ENCODE measurements around the gene TSPAN9.

The TSPAN9 gene

DNA sequence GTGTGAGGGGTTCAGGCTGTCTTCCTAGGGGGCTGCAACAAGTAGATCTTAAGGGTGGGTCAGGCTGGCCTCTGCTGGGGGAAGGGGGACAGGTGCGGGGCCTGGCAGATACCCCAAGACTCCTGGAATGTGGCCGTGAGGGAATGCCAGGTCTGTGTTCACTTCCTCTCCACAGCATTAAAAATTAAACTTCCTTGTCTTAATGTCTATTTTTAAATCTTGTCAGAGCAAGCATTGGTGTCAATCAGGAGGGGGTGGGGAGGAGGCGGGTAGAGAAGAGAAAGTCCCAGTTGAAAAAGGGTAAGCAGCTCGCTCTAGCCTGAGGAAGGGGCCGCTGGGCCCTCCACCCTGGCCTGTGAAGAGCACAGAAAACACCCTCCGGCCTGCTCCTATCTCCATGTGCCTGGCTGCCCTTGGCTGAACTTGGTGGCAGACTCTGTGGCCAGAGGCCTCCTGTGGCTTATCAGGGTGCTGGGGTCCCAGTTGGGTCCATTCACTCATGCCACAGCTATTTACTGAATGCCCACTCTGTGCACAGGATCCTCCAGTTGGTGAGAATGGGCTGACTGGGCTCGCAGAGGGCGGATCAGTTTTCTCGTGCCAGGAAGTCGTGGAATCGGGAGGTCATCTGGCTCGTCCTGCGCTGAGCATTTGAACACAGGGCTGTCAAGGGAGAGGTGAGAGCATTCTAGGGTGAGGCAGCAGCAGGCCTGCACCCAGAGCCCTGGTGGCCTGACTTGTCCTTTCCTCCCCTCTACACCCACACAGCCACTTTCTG, 128.8 kb downstream of the TSPAN9 start:
- peak; percentile 19 for DNase-seq (ENCODE audit: low read depth)

DNA sequence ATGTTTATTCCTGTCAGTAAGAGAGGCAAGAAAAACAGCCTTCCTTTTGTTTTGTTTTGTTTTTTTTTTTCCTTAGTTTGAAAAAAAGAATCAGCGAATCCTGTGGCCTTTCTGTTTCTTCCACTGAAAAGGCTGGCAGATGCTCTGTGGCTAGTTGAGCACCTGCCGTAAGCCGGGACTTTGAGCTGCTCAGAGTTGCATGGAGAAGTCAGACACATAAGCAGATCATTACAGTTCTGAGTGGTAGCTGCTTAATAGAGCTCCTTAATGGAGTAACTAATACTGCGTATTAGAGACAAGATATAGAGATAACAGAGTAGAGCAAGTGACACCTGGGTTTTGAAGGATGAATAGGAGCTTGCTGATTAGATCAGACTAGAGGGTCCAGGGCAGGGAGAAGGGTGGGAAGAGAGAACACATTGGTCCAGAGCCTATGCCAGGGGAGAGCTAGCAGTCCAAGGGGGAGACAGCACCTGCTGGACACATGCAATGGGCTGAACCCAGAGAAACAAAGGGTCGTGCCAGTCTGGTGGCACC, 129.4 kb downstream of the TSPAN9 start:
- DNase-seq (ENCODE audit: low read depth) = no peak

GRCh38 chr12:3207175-3207574, 130.0 kb downstream of the TSPAN9 start:
- DNase-seq (ENCODE audit: low read depth) = no peak

DNA sequence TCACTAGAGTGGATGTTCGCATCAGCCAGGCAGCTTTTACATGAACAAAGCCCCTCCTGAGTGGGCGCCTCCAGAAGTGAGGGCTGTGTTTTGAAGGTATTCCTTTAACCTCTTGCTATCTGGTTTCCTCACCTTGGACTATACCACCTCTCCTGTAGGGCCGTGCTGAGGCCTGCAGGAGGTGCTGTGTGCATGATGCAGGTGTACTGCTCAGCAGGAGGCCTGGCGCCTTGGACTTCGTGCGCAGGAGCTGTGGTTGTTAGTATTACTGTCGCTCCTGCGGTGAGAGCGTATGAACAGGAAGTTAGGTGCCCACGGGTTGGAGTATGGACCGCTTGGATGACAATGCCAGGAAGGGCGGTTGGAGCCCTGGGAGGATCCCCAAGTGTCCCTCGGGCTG, 130.7 kb downstream of the TSPAN9 start:
- DNase-seq (ENCODE audit: low read depth) = peak; percentile 22

DNA sequence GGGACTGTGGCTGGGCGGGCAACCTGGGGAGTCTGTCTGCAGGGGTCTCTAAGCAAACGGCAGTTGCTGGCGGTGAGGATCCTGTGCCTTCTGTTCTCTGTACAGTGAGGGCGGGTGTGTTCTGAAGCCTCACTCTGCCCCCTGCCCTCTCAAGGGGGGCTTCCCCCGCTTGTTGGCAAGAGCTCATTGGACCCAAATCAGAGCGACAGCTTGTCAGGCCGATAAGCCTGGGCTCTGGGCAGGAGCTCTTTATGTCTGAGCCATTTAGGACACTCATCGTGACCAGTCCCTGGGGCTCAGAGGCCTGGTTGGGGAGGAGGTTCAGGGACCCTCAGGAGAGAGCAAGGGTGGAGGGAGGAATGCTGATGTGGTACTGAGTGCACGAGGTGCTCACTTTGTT, 136.0 kb downstream of the TSPAN9 start:
- DNase-seq (ENCODE audit: low read depth) = no peak

DNA sequence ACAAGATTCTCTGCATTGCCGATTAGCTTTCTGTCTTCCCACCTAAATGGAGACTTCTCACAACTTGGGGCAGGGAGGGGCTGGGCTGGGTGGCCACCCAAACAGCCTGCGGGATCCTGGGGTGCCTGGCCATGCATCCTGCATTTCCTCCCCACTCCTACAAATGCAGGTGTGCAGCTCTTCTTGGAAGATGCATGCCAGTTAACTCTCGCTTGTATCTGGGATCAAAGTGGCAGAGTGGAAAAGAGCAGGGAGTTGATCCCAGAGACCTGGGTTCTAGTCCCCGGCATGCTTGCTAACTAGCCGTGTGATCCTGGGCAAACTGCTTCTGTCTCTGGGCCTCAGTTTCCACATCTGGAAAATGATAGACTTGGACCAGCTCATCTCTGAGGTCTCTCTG, 136.6 kb downstream of the TSPAN9 start:
- no peak for DNase-seq (ENCODE audit: low read depth)

DNA sequence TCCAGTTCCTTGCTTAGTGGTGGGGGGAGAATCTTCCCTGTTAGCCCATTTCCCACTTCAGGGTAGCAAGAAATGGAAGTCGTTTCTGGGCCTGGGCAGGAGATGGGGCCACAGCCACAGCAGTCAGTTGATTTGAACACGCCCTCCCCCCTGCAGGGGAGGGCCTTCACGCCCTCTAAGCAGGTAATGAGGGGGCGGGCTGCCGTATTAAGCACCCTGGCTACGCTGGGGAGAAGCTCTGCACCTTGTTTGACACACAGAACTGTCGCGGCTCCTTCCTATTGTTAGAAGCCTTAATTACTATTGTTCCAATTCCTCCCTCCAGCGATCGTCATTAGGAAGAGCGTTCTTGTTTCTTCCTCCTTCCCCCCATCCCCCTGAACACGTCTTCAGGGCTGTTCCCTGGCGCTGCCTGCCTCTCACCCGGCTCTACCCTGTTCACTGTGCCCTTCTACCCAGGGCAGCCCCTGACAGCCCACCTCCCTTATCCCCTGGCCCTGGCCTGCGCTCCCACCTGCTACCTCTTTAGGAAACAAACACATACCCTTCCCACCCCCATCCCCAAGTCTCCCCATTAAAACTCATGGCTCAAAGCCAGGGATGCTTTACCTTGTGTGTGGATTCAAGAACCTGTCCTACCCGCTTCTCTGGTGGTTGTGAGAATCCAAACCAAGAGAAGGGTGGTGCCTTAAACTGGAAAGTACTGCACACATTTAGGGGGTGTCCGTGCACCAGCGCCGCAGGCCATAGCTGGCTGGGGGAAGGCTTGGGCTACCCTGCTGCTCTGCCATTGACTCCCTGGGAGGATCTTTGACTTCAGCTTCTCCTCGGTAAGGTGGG, 137.6 kb downstream of the TSPAN9 start:
- no peak for DNase-seq (ENCODE audit: low read depth)

- DNase-seq (ENCODE audit: low read depth) = no peak
Measured at GRCh38 chr12:3215410-3215975, 138.3 kb downstream of the TSPAN9 start.

DNA sequence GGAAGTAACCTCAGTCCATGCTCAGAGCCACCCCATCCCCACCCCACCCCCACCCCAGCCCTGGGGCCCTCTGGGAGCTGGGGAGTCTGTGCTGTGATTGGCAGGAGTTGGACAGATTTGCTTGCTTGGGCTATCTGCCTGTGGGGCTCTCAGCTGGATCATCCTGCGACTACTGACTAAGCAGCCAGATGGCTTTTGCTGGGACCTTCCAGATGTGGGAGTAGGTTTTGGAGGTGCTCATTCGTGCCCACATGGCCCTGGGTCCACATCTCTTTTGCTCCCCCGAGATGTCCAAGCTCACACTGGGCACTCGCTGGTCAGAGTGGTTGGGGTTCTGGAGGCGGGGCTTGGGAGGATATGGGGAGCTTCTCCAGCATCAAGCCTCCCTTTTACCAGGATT, 138.9 kb downstream of the TSPAN9 start:
- no peak for DNase-seq (ENCODE audit: low read depth)

- peak; percentile 93 for DNase-seq (ENCODE audit: low read depth)
Measured at GRCh38 chr12:3216726-3217682, 139.8 kb downstream of the TSPAN9 start.

- DNase-seq (ENCODE audit: low read depth) = no peak
Measured at GRCh38 chr12:3217683-3218079, 140.5 kb downstream of the TSPAN9 start.

- DNase-seq (ENCODE audit: low read depth) = peak; percentile 80
Measured at GRCh38 chr12:3218228-3219171, 141.3 kb downstream of the TSPAN9 start.

GRCh38 chr12:3219233-3219632, 142.1 kb downstream of the TSPAN9 start:
- DNase-seq (ENCODE audit: low read depth) = no peak

DNA sequence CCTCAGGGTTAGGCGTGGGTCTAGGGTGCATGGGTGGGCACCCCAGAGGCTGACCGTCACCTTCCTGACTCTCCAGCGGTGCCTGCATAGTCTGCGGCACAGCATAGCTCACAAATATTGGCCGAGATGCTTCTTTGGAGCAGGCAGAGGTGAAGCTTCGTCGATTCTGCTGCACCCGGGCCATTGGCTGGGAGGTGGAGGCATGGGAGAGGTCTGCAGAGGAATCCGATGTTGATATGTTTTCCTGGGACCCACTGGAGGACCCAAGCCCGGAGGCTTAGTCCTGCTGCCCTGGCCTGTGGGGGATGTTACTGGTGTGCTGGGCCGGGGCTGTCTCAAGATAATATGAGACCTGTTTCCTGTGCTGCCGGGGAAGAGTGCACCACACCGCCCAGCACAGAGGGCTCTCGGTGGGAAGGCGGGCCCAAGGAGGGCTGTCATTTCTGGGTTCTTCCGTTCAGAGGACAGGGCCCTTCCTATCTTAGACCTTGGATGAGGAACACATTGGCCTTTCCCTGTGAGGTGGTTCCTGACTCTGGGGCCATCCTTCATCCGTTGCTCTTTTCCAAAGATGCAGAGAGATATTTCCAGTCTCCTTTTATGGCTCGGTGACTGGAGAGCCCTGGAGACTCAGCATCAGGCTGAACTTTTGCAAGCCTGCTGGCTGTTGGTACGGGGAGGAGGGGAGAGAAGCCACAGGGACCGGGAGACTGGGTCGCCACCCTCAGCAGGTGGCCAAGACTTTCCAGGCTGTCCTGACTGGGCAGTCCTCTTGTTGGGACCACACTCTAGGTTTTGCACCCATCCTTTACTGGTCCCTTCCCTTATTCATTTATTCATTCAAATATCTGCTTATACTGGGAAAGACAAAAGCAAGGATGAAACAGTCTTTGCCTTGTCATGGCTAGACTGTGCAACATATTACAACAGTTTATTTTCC, 143.5 kb downstream of the TSPAN9 start:
- no peak for DNase-seq (ENCODE audit: low read depth)

DNA sequence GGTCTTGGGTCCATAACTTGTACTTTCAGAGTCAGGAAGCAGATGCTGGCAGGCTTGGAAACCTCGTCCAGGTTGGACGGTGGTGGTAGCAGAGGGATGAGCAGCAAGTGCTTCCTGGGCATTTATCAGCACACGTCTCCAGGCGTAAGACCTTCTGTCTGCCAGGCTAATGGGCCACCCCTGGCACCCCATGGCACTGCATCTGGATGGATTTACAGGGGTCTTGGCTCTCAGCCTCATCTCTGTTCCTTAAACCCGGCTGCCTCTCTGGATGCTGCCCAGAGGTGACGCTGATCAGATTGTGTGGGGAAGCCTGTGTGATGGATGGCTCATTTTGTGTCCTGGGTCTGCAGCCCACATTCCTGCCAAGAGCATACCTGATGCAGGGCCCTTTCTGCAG, 145.1 kb downstream of the TSPAN9 start:
- DNase-seq (ENCODE audit: low read depth) = no peak

- no peak for DNase-seq (ENCODE audit: low read depth)
Measured at GRCh38 chr12:3222979-3223378, 145.8 kb downstream of the TSPAN9 start.

- no peak for DNase-seq (ENCODE audit: low read depth)
Measured at GRCh38 chr12:3223601-3224529, 146.7 kb downstream of the TSPAN9 start.

DNA sequence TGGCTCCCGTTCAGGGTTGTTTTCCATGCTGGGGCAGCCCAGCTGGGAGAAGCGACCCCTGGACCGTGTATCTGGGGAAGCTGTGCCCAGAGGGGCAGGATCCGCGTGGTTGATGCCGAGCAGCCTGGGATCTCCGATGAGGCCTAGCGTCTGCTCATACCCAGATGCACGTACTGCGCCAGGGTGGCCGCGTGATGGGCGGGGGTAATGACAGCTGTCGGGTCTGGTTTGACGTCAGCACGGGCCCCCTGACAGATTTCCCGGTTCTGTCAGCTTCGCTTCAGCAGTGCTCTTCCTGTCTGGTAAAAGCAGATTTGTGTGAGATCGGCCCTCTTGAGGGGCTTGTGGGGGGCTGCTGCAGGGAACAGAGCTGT, 147.3 kb downstream of the TSPAN9 start:
- DNase-seq (ENCODE audit: low read depth) = no peak
